Muscle layer of duodenum (tissue), 2 donors: ENCODE results near the gene VPS45.

ENCODE experiments used
- H3K27ac ChIP-seq: one replicate; pipeline ENCODE4 v1.7.0; 2013; ENCODE audit warnings: mild to moderate bottlenecking, low read length
- H3K27me3 ChIP-seq: one replicate; pipeline ENCODE4 v1.7.0; 2013; ENCODE audit warnings: low read depth, mild to moderate bottlenecking, control low read depth, low read length
- H3K36me3 ChIP-seq, 2 donors: one replicate each; pipeline ENCODE4 v1.7.0; 2013; ENCODE audit warnings: low read length in 2 of 2, control low read depth in 1 of 2, mild to moderate bottlenecking in 1 of 2; ENCODE audit not compliant: insufficient read depth in 2 of 2, control insufficient read depth in 1 of 2
- H3K4me1 ChIP-seq, 2 donors: one replicate each; pipeline ENCODE4 v1.7.0; 2013; ENCODE audit warnings: low read length in 2 of 2, mild to moderate bottlenecking in 2 of 2, control low read depth in 1 of 2, moderate library complexity in 1 of 2; ENCODE audit not compliant: insufficient read depth in 2 of 2, control insufficient read depth in 1 of 2
- H3K4me3 ChIP-seq, 2 donors: one replicate each; pipeline ENCODE4 v1.7.0; 2013; ENCODE audit warnings: low read length in 2 of 2, low read depth in 1 of 2, mild to moderate bottlenecking in 1 of 2
- H3K9me3 ChIP-seq, 2 donors: one replicate each; pipeline ENCODE4 v1.7.0; 2013; ENCODE audit warnings: low read length in 2 of 2, control low read depth in 1 of 2, mild to moderate bottlenecking in 1 of 2; ENCODE audit not compliant: control insufficient read depth in 1 of 2
- donor health status: healthy.

VPS45 gene

GRCh38 chr1:150073516-150073915 lies 5.9 kb downstream of the VPS45 start:
- Histone ChIP-seq H3K4me3 (no peak overlapping the region), H3K36me3 (peaks cover 24 to 28% of the 10 kb centered on the region in 2 donors), H3K4me1 (peaks cover 1 to 8% of the 10 kb centered on the region in 2 donors), H3K27me3 (no peaks in the 10 kb centered on the region), H3K27ac (no peak overlapping the region), H3K9me3 (no peaks in the 10 kb centered on the region)

- peaks cover 34 to 36% of the 10 kb centered on the region in 2 donors for H3K36me3 ChIP-seq
- no peak overlapping the region for H3K4me3 ChIP-seq
- H3K9me3 ChIP-seq: no peaks in the 10 kb centered on the region
These were observed 8.5 kb downstream of the VPS45 start for GRCh38 chr1:150076066-150076465.

GRCh38 chr1:150076985-150077384 lies 9.4 kb downstream of the VPS45 start:
- Histone ChIP-seq H3K9me3 (no peaks in the 10 kb centered on the region), H3K4me1 (no peaks in the 10 kb centered on the region), H3K36me3 (peaks cover 41 to 45% of the 10 kb centered on the region in 2 donors), H3K27ac (no peak overlapping the region), H3K4me3 (no peak overlapping the region), H3K27me3 (no peaks in the 10 kb centered on the region)

More at GRCh38 chr1:150076066-150076465, 8.5 kb downstream of the VPS45 start:
- Histone ChIP-seq H3K27ac (no peak overlapping the region), H3K27me3 (no peaks in the 10 kb centered on the region), H3K4me1 (no peaks in the 10 kb centered on the region)

GRCh38 chr1:150080784-150081183 lies 13.2 kb downstream of the VPS45 start:
- Histone ChIP-seq H3K36me3 (peaks cover 48 to 62% of the 10 kb centered on the region in 2 donors), H3K4me3 (no peak overlapping the region), H3K27ac (no peak overlapping the region)

GRCh38 chr1:150082494-150082893 lies 14.9 kb downstream of the VPS45 start:
- H3K9me3 ChIP-seq: no peaks in the 10 kb centered on the region
- no peak overlapping the region for H3K27ac ChIP-seq
- peaks cover 42 to 53% of the 10 kb centered on the region in 2 donors for H3K36me3 ChIP-seq
- no peaks in the 10 kb centered on the region for H3K4me1 ChIP-seq
- H3K4me3 ChIP-seq: no peak overlapping the region
- H3K27me3 ChIP-seq: no peaks in the 10 kb centered on the region

More at GRCh38 chr1:150080784-150081183, 13.2 kb downstream of the VPS45 start:
- no peaks in the 10 kb centered on the region for H3K27me3 ChIP-seq
- no peaks in the 10 kb centered on the region for H3K9me3 ChIP-seq
- no peaks in the 10 kb centered on the region for H3K4me1 ChIP-seq

GRCh38 chr1:150083907-150084306 lies 16.3 kb downstream of the VPS45 start:
- Histone ChIP-seq H3K36me3 (peaks cover 34 to 47% of the 10 kb centered on the region in 2 donors), H3K9me3 (no peaks in the 10 kb centered on the region), H3K4me3 (no peak overlapping the region), H3K27me3 (no peaks in the 10 kb centered on the region), H3K4me1 (no peaks in the 10 kb centered on the region), H3K27ac (no peak overlapping the region)

- H3K36me3 ChIP-seq: peaks cover 38 to 40% of the 10 kb centered on the region in 2 donors
- no peaks in the 10 kb centered on the region for H3K4me1 ChIP-seq
- no peak overlapping the region for H3K27ac ChIP-seq
- H3K9me3 ChIP-seq: no peaks in the 10 kb centered on the region
- H3K4me3 ChIP-seq: no peak overlapping the region
- no peaks in the 10 kb centered on the region for H3K27me3 ChIP-seq
These were observed 17.8 kb downstream of the VPS45 start for GRCh38 chr1:150085406-150085805.

- no peaks in the 10 kb centered on the region for H3K9me3 ChIP-seq
- no peaks in the 10 kb centered on the region for H3K4me1 ChIP-seq
- peaks cover 22 to 31% of the 10 kb centered on the region in 2 donors for H3K36me3 ChIP-seq
- H3K27me3 ChIP-seq: no peaks in the 10 kb centered on the region
- no peak overlapping the region for H3K4me3 ChIP-seq
- no peak overlapping the region for H3K27ac ChIP-seq
These were observed 19.8 kb downstream of the VPS45 start for GRCh38 chr1:150087415-150087814.

- Histone ChIP-seq H3K4me1 (no peaks in the 10 kb centered on the region), H3K4me3 (no peak overlapping the region), H3K36me3 (peaks cover 11 to 12% of the 10 kb centered on the region in 2 donors), H3K9me3 (no peaks in the 10 kb centered on the region), H3K27ac (no peak overlapping the region), H3K27me3 (no peaks in the 10 kb centered on the region)
These were observed 22.4 kb downstream of the VPS45 start for GRCh38 chr1:150089846-150090520.

- Histone ChIP-seq H3K36me3 (peaks cover 11 to 24% of the 10 kb centered on the region in 2 donors), H3K27me3 (no peaks in the 10 kb centered on the region), H3K27ac (no peak overlapping the region), H3K4me1 (no peaks in the 10 kb centered on the region), H3K9me3 (no peaks in the 10 kb centered on the region), H3K4me3 (no peak overlapping the region)
These were observed 24.7 kb downstream of the VPS45 start for GRCh38 chr1:150092180-150092791.

GRCh38 chr1:150093805-150094204 lies 26.2 kb downstream of the VPS45 start:
- Histone ChIP-seq H3K27ac (peak overlapping the region; percentile 37), H3K36me3 (peaks cover 9 to 26% of the 10 kb centered on the region in 2 donors), H3K27me3 (no peaks in the 10 kb centered on the region), H3K4me3 (no peak overlapping the region), H3K9me3 (no peaks in the 10 kb centered on the region), H3K4me1 (no peaks in the 10 kb centered on the region)
